HG03175 (cell line): ENCODE measurements around the gene PRTFDC1.
"Not testable (repeated sequence)": the region's sequence is repeated elsewhere in the genome, so short reads cannot be mapped to it uniquely, and the experiment has no call there.

Experiments used
- ATAC-seq: cut with Tn5 transposase; IDR thresholded peaks from one replicate; pipeline ENCODE4 v1.9.1; 2021; ENCODE audit warnings: mild to moderate bottlenecking, moderate library complexity; ENCODE audit not compliant: unreplicated experiment

PRTFDC1 gene, protein sequence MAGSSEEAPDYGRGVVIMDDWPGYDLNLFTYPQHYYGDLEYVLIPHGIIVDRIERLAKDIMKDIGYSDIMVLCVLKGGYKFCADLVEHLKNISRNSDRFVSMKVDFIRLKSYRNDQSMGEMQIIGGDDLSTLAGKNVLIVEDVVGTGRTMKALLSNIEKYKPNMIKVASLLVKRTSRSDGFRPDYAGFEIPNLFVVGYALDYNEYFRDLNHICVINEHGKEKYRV

DNA sequence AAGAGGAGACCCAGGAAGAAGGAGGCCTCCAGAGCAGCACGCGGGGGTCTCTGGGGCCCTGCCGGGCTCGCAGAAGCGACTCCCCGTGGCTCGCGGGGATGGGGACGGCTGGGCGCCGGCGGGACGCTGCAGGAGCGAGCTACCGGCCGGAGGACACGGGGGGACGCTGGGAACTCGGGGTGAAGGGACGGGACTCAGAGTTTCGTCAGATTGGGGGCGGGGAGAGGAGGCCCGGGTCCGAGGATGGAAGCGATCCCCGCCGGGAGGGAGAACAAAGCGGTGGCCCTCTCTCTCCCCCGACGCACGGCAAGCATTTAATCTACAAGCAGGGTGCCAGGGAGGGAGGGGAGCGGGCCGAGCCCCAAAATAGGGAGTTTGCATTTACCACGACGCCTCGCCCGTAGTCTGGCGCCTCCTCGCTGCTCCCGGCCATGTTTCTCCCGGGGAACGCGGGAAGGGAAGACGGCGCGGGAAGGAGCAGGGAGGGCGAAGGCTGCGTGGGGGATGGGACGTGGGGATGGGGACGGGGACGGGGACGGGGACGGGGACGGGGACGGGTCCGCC lies at the start of gene PRTFDC1:
PRTFDC1 (minus strand) TSS at position 464 of the 564 bp plus-strand sequence; CDS start at position 433, 31 bp downstream.
- peak; percentile 45 for ATAC-seq

DNA sequence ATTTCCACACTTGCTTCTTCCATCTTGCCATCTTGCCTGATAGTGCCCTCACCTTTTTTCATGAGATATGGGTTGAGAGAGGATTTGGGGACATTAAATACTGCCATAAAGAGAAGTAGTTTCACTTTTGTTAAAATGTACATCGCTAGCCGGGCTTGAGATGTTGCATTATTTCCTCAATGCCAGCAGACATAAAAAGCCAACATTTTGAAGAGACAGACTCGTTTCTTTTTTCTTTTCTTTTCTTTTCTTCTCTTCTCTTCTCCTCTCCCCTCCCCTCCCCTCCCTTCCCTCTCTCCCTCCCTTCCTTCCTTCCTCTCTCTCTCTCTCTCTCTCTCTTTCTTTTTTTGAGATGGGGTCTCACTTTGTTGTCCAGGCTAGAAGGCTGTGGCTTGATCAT lies 45.6 kb upstream of the PRTFDC1 start:
- ATAC-seq: no peak

DNA sequence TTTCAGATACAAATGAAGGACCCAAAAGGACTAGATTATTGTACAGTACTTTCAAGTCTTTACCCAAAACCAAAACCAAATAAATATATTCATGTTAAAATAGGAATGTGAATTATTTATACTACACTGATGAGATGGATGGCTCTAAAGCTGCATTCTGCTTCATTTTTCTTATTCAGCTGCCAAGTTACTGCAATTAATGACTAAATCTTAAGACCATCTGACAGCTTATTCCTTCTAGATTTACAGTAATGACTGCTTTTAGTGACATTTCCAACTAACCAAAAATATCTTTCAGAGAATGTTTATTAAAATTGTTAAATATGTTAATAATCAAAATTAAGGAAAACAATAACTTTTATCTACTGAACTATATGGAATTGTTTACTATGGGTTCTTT lies 42.7 kb upstream of the PRTFDC1 start:
- no peak for ATAC-seq

DNA sequence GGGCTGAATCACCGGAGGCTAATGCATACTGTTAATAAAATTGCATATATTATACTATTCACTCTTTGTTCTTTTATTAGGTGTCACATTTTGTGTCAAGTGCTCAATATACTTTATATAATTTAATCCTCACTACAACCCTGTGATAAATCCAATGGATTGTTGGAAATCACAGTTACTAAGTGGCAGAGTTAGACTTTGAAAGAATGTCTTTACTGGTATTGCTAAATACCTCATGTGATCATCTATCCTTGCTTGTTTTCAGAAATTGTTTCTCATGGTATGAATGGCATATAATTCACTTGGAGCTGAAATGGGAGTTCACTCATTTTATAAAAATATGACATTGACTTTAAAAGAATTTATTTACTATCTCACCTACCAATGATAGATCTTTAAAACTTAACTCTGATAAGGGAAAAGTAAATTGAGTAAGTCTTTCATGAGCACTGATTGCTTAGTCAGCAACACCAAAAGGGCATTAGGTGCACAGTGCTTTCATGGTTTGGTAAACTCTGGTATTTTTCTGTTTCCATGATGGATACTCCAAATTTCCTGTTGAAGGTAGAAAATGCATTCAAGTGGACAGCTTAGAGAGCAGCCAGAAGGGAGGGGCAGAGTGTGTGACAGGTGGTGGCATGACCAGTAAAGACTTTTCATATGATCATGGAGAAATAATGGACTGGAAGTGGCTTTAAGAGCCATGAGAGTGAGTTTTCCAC lies 41.0 kb upstream of the PRTFDC1 start:
- ATAC-seq: no peak

DNA sequence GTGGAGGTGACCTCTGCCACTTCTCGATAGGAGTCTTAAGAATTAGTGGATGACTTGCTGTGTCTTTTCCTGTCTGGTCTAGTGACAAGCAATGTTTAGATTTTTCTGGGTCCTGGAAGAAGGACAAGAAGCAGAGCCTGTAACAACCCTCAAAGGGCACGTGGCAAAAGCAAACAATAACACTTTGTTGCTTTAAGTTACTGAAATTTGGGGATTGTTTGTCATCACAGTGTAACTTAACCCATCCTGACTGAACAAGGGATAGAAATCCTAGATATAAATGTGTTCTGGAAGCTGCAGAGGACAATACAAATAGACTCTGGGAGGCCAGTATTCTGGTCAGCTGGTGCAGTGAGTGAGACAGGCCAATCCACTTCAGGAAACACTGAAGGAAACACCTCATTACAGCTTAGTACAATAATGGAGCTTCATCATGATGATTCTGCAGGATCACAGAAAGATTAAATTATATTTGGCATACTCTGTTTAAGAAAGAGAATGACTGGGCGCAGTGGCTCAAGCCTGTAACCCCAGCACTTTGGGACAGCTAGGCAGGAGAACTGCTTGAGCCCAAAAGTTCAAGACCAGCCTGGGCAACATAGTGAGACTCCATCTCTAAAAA lies 40.2 kb upstream of the PRTFDC1 start:
- ATAC-seq: no peak

DNA sequence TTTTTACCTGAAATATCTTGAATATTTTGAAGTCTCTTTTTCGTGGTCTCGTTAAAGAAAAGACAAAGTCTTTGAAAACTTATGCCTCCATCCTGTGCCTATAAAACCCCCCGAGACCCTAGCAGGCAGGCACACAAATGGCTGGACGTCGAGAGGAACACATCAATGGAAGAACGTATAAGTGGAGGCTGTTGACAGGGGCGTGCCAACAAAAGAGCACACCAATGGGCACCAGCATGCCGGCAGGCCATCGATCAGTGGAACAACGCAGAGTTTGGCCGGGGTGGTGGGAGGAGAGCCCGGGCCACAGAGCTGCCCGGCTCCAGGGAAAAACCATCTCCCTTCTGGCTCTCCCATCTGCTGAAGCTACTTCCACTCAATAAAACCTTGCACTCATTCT lies 38.9 kb upstream of the PRTFDC1 start:
- no peak for ATAC-seq

DNA sequence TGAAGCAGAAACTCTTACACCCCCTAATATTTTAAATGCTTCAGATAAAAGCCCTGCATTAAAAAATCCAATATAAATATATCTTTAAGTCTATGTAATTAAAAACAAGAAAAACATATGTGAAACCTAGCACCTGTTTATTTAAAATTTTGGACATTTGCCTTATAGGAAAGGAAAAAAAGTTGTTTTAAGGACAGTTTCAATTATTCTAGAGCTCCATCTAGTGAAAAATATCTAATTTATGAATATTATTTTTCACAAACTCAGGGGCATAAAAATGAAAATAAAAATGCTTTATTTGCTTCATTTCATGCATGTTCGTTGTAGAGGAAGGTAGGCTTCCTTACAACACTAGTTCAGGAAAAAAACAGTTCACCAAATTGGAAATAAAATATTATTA lies 37.5 kb upstream of the PRTFDC1 start:
- ATAC-seq: no peak

DNA sequence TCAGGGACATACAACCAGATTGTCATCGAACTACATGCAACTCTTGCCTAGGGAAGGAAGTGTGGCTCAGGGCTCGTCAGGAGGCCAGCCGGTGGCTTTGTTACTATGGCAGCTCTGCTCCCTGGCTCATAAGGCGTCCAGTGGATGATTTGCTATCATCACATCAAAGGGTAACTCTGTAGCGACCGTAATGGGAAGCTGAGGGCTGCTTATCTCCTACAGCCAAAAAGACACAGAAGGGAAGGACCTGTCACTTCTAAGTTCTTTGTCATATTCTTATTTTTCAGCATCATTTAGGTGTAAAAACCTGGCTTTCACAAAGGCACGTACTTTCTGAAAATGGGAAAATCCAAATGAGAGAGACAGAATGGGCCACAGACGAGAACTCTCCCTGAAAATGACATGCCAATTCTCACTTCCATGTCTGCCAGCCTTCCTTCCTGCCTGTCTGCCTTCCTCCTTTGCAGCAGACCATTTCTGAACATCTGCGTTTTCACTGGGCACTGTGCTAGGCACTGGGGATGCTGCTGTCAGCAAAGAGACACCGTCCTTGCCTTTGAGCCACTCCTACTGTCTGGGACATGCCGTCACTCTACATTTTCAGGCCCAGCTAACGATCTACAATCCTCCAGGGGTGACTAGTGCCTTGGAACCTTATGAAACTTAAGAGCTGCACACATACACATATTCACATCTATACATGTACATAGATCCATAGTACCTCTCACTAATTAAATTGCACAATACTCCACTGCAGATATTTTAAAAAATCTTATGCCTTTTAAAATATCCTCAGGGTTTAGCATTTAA lies 36.6 kb upstream of the PRTFDC1 start:
- ATAC-seq: no peak

DNA sequence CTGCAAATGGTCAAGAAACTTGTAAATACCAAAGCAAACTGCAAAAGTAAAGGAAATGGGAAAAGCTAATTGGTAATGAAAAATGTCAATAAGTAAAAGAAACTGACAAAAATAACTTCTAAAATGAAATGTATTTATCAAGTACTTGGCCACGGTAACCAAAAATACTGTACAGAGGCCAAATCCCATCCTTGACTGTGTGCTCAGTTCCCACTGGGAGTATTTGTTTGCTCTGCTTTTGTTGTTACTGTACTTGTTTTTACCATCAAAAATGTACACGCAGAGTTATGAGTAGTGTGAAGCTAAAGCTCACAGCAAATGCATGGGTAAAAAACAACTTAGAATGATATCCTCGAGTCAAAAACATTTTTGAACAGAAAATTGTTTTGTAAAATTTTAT lies 32.5 kb upstream of the PRTFDC1 start:
- ATAC-seq: no peak

DNA sequence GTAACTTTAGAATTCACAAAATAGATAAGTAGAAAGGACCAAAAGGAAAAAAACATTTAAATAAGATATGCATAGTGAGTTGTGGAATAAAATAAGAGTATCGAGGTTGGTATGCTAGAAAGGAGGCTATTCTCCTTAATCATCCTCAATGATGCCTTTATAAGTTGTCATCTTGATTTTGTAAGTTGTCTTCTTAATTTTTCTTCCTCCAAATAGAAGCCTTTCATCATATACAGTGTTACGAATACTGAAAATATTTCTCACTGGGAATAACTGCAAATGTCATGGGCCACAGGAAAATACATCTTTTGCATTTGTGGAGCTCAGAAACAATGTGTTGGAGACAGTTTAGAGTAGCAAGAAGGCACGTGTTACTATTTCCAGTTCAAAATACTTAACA lies 31.5 kb upstream of the PRTFDC1 start:
- ATAC-seq: no peak

DNA sequence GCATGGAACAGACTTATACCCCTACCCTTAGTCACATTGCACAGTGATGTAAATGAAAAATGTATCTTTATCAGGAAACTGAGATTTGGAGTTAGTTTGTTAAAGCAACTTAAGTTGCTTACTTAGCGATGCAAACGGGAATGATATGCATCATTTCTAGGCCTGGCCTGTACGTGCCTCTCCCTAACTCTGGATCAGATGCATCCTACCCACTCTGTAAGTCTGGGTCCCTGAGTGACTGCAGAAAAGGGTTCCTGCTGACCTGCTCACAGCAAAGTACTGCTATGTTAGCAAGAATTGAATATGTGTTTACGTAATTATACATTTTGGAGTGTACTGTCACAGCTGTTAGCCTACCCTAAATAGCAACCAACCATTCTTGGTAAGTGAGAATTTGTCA lies 30.7 kb upstream of the PRTFDC1 start:
- ATAC-seq: no peak

DNA sequence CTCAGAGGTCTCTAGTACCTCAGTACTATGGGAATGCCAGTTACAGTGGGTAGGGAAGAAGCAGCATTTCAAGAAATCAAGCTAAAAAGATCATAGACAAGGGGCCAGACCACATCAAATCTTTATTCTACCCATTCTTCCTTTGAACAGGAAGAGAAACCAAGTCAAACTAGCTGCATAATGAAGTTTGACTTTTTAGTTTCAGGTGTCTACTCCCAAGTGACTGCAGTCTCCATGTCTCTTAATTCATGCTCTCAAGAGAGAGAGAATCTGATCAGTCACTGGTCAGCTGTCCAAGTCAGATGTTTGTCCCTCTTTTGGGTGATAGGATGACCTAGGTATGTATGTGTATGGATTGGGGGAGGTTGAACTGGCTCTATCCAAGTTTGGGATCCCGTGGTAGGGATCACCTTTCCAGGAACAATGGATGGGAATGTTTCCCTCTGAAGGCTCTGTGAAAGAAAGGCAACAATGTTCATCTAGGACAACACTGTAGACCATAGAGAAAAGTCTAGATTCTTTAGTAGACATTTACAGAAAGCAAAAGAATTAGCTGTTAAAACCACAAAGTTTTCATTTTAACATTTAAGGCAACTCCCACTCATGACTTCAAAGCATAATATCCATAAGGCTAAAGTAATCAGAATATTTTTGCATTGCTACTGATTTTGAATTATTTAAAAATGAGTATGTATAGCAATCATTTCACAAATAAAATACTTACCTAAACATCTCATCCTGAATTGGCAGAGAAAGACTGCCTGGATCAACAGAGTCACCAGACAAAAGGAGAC lies 30.1 kb upstream of the PRTFDC1 start:
- peak; percentile 68 for ATAC-seq

DNA sequence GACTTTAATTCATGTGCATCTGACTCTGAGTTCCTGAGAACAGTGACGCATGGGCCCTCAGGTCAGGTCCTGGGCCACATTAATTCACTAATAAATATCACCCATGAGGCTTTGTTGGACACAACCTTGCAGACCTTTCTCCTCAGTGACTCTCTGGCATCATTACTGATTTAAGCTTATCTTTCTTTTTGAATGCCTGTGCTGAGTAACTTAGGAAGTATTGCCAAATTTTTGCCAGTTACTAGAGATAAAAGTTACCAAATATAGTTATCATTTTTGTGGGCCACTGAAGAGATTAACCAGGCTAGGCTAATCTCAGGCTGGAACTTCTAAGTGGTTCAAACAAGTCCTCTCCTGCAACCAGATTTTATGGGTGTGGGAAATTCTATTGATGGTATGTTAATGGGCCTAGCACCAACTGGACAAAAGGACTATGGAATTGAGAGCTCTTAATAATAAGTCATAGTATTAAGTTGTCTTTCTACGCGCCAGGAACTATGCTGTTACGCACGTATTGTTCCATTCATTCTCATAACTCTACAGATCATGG lies 28.8 kb upstream of the PRTFDC1 start:
- no peak for ATAC-seq

DNA sequence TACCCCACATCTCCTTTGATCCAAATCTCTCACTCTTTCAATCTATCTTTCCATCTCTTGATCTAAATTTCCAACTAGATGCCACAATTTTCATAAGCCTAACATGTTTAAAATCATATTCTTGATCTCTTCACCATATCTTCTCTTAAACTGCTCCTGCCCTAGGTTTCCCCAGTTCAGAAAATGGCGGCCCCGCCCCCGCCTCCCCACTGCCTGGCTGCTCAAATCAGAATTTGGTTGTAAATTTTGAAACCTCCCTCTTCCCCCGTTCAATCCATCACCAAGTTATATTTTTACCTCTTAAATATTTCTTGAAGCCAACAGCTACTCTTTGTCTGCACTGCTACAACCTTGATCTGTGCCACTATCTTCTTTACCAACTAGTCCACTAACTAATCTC lies 27.3 kb upstream of the PRTFDC1 start:
- ATAC-seq: no peak

DNA sequence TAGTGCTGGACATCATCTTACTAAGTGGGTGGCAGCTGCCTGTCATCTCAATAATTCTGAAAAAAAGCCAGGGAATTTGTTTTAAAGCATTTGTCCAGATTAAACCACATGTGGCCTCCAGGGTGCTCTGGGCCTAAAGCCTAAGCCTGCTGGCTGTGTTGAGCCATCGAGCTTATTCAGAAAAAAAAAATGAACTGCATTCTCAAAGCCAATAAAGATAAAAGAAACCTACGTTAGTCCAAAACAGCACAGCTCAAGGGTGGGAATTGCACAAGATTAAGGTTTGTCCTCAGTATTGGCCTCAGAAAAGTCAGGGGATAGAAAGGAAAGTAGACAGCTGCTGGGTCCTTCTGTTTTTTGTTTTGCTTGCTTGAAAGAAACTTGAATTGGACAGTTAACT lies 22.6 kb upstream of the PRTFDC1 start:
- no peak for ATAC-seq

DNA sequence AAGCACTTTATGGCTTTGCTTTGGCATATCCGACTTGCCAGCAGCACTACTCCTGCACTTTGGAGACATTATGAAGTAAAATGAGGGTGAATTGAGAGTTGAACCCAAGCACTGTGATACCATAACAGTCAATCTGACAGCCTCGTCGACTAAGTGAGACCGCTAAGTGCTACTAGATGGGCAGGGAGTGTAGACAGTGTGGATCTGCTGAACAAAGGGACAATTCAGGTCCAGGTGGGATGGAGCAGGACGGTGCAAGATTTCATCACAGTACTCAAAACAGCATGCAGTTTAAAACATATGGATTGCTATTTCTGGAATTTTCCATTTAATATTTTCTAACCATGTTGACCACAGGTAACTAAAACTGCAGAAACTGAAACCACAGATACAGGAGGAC lies 20.8 kb upstream of the PRTFDC1 start:
- no peak for ATAC-seq

DNA sequence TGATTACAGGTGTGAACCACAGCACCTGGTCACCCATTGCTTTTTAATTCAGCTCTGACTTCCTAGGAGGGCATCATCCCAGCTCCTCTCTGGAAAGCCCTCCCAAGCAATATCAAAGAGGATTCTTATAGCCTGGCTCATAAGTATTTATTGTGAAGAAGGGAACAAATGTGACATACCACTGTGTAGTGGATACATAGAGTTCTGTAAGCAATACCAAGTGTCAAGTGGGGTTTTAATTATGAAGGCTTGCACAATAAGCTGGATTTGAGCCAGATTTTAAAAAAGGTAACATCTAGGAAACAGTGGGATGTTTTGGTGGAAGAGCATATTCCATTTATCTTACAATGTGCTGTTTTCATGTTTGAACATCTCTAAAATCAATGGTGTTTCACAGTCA lies 19.0 kb upstream of the PRTFDC1 start:
- ATAC-seq: no peak

DNA sequence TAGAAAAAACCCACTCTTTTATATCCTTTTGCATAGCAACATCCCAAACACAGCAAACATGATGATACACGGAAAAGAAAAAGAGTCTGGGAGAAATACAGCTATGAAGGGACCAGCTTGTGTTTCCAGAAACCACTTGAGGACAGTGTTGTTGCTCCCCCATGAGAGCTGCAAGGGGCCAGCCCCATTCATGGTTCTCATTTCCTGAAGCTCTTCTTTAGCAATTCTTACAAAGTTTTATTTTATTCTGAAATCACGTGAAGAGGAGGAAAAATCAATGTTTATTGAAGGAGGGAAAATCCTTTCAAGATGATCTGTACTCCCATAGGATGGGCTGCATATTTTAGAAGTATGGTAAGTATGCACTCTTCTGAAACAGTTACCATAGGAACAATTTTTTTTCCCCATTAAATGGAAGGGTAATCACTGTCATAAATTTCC lies 17.5 kb upstream of the PRTFDC1 start:
- no peak for ATAC-seq

DNA sequence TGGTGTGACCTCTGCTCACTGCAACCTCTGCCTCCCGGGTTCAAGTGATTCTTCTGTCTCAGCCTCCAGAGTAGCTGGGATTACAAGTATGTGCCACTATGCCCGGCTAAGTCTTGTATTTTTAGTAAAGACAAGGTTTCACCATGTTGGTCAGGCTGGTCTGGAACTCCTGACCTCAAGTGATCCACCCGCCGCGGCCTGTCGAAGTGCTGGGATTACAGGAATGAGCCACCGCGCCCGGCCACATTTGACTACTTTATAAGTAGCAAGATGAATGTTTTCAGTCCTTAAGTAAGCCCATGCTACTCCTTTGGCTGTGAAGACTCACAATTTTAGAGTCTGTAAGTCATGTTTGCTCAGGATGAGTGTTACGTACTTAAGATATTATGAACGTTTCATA lies 16.5 kb upstream of the PRTFDC1 start:
- ATAC-seq: not testable (repeated sequence)

DNA sequence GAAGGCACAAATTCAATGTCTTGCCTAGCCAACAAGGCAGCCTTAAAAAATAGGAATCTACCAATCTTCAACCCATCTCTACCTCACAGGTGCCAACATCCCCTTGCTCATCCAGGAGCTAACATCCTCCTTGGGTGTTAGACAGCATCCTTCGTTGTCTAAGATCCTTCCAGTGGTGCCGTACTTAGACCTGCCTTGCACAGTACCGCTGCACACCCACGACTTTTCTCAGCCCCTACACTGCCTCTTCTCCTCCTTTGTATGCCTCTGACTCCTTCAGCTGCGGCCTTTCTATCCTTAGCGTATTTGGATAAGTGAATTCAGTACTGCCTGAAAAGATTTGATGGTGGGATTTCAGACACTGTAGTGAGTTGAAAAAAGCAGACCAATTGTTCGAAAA lies 15.9 kb upstream of the PRTFDC1 start:
- no peak for ATAC-seq
